HuH-7.5 (cell line): ENCODE results near the gene ABTB2.
A peak's percentile ranks its signal among the peaks of the same experiment; 100 is the strongest.

ENCODE experiments used
- DNase-seq: peaks from one replicate; pipeline ENCODE4 v3.0.0; 2011; ENCODE audit warnings: low spot score

The ABTB2 gene

DNA sequence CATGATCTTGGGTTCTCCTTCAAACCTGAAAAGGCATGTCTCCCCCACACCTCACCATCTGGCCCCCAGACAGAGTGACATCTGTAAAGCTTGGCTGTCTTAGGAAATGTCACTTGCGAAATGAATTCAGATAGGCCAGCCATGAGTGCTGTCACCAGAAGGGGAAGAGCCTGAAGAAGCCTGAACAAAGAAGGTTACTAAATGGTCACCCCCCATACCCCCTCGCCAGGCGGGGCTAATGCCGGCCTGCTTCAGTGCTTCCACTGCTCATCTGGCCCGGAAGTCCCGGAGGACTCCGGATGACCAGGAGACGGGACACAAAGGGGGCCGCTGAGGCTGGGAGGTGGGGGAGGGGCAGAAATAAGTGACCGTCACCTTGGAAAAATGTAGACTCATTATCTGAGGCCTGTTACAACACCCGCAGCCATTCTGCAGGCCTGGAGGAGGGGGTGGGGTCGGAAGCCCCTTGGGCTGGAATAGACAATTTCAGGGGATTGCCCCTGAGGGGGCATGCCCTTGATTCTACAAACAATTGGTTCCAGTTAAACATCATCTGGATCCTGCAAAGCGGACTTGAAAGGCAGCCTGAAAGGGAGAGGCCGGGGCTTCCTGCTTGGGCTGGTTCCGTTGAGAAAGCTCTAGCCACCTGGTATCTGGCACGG lies 209.2 kb downstream of the ABTB2 start:
- no peak for DNase-seq

- DNase-seq = no peak
These were observed 210.2 kb downstream of the ABTB2 start for GRCh38 chr11:34147581-34147980.

GRCh38 chr11:34146866-34147265 lies 210.9 kb downstream of the ABTB2 start:
- DNase-seq = no peak

DNA sequence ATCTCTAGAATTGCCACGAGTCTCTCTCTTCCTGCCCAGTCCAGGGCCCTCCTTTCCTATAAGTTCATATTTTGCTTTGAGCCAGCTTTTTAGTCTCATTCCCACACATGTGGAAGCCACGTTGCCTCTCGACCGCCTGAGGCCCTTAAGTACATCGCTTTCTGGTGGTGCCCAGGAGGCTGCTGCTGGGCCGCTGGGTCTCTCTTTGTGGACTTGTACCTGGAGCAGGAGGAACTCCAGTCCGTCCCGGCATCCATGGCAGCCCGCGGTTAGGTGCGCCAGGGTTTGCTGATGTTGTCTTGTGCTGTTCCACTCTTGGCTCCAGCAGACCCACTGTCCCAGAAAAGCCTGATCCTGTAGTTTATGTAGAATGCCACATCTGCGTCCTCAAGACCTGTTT lies 211.4 kb downstream of the ABTB2 start:
- no peak for DNase-seq

GRCh38 chr11:34145847-34146381 lies 211.9 kb downstream of the ABTB2 start:
- DNase-seq = no peak

DNA sequence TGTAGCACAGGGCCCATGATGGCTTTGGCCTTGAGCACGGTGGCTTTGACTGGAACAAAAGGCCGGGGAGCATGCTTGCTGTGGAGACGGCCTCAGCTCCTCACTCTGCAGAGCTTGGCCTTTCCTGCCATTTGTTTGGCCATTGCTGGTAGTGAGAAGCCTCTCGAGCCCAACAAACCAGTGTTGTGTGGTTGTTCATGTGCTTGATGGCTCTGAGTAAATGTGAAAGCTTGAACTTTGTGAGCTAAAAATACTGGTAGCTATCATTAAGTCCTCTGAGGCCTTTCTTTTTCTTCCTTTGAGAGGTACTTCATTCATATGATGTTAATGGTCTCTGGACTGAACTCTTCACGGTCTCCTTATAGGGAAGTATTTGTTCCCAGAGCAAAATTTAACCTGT lies 212.7 kb downstream of the ABTB2 start:
- DNase-seq = no peak

GRCh38 chr11:34143048-34143447 lies 214.8 kb downstream of the ABTB2 start:
- DNase-seq = no peak

DNA sequence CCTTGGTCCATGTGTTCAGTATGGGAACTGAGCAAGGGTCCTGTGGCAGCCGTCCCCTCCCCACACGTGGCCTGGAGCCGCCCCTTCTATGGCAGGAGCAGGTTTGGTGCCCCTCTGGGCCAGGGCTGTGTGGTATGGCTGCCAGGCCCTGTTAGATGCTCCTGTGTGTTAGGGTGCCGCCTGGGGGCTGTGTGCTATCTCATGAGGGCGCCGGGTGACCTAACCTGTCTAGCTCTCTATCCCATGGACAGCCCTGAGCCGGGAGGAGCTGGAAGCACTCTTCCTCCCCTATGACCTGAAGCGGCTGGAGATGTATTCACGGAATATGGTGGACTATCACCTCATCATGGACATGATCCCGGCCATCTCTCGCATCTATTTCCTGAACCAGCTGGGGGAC lies 217.7 kb downstream of the ABTB2 start:
- no peak for DNase-seq

DNA sequence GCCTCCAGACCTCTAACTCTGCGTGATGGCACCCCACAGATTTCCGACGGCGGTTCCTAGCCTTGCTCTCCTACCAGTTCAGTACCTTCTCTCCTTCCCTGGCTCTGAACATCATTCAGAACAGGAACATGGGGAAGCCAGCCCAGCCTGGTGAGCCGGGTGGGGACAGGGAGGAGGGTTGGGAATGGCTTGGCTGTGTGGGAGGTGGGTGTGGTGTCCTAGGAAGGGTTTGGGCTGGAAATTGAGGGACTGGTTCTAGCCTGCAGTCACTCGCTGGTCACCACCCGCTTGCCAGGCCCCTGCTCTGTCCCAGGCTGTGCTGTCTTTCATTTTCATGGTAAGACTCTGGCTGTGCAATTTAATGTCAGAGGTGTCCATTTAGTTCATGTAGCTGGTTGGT lies 218.5 kb downstream of the ABTB2 start:
- no peak for DNase-seq

- no peak for DNase-seq
These were observed 221.4 kb downstream of the ABTB2 start for GRCh38 chr11:34136420-34136819.

- DNase-seq = no peak
These were observed 222.4 kb downstream of the ABTB2 start for GRCh38 chr11:34135439-34135838.

DNA sequence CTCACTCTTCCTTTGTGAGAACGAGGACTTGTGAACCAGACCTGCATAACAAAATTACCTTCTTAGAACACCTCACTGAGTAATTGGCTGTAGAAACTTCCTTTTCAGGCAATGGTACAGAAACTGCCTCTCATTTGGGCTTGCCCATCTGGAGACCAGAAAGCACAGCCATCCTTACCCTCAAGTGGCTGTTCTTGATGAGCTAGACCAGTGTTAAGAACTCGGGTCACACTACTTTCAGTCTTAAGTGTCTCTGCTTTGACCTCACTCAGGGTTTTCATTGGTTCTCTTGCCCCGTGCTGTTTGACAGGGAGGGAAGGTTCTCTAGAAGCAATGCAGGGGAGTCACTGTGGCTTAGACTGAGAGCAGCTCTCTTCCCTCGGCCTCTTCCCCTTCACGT lies 223.0 kb downstream of the ABTB2 start:
- no peak for DNase-seq

DNA sequence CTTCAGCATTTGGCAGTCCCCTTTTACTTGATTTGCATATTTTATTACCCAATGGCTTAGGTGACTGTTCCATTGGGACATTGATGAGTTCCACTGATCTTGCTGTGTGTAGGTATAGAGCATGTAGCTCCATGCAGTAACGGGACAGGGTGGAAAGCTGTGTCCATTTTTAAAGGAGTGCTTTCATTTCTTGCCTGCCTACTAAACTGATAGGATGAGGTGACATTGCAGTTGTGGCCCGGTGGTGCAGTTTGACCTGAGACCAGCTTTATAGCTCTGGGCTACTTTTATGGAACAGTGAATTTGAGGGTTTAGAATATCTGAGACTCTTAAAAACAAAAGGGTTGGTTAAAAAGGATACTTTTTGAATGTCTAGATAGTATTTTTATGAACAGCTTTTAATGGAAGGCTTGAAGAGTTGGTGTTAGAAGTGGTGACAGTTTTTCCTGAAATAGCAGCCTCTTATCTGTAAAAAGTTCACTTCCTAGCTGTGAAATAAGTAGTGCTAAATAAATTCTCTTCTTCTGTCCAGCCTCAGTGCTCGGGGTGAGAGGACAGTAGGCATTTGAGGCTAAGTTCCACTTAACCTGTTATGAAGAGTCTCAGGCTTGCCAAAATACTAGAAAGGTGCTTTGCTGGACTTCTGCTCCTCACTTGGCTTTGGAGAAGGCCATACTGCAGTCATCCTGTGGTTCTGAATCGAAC lies 225.4 kb downstream of the ABTB2 start:
- no peak for DNase-seq

- no peak for DNase-seq
These were observed 229.0 kb downstream of the ABTB2 start for GRCh38 chr11:34128824-34129223.

DNA sequence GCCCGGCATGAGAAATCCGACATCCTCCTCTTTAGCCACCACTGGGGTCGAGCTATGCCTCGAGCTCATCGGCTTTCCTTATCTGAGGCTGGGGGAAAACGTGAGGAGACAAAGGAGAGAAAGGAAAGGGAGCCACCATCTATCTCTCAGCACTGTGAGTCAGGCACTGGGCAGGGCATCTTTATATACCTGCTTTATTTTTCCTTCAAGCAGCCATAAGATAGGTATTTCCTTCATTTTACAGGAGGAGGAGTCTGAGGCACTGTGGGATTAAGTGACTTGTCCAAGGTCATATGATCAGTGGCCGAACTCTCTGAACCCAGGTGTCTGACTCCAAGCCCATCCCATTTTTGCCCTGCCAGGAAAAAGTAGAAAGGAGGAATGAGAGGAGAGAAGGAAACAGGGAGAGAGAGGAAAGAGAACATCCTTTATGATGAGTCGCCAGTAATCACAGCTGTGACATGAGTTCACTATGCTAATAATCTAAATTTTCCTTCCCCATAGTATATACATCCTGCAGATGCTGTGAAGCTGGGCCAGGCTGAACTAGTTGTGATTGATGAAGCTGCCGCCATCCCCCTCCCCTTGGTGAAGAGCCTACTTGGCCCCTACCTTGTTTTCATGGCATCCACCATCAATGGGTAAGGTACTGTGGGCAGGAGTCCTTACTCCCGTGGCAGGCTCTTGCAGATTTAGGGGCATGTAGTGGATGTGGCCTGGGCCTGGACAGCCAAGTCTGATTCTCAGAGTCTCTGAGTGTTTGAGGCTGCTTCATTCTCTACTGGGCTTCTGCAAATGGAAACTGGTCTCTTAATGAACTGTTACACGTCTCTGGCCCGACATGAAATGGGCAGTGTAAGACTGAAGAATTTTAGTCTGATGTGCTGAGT lies 230.6 kb downstream of the ABTB2 start:
- DNase-seq = no peak

GRCh38 chr11:34124885-34125668 lies 232.7 kb downstream of the ABTB2 start:
- DNase-seq = no peak

DNA sequence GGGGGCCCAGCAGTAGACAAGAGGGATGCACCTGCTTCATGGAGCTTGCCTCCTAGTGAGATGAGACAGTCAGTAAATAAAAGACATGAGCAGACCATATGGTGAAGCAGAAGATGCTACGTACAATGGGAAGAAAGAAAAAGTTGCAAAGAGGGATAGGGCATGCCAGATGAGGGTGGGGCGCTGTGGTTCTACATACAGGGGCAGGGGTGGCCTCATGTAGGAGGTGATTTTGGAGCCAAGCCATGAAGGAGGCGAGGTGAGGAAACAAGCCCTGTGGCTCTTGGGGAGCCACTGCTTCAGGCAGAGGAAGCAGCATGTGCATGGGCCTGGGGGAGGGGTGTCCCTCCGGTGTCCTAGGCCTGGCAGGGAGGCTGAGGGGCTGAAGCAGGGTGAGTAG lies 237.2 kb downstream of the ABTB2 start:
- DNase-seq = no peak

- no peak for DNase-seq
These were observed 243.3 kb downstream of the ABTB2 start for GRCh38 chr11:34114471-34114870.

DNA sequence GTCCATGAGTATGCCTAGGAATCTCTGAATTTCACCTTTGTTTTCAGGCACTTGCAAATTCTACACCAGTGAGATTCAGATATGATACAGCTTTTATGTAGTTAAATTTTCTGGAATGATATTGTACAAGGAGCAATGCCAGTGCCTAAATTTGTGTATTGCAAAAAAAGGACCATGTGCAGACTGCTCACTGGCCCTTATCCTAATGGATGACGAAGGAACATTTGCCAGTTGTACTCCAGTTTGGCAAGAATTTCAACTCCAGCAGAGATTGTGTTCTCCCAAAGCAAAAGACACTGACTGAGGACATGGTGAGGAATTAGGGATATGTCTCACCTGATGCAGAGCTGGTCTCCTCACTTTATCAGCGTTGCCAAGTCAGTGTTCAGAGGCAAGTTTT lies 243.8 kb downstream of the ABTB2 start:
- no peak for DNase-seq

GRCh38 chr11:34111722-34112270 lies 246.0 kb downstream of the ABTB2 start:
- DNase-seq = no peak

DNA sequence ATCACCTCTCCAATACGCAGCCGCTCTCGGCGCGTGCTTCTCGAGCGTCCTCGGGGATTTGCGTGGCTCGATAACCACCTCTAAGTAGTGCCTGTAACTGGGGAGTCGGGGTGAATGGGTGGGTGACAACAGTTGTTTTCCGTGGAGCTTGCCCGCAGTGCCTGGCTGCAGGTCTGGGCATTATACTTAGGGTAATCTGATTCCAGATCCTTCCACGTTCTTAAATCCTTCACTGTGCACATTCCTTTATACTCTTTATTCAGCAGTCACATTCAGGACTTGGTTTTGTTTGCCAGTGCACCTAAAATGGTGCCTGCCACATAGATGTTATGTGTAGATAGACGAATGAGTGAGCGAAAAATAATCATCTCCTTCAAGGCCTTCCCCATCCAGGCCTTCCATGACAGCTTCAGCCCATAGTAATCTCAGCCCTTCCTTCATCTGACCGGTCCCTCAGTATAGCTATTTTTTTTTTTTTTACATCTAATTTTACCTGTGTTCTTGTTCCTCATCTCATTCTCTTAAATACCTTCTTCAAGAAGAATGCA lies 251.8 kb downstream of the ABTB2 start:
- peak; percentile 11 for DNase-seq
